ENCODE data around the gene BRMS1.
A peak's percentile ranks its signal among the peaks of the same experiment; 100 is the strongest.
"Not testable (repeated sequence)": the region's sequence is repeated elsewhere in the genome, so short reads cannot be mapped to it uniquely, and the experiment has no call there.

Gene BRMS1, protein sequence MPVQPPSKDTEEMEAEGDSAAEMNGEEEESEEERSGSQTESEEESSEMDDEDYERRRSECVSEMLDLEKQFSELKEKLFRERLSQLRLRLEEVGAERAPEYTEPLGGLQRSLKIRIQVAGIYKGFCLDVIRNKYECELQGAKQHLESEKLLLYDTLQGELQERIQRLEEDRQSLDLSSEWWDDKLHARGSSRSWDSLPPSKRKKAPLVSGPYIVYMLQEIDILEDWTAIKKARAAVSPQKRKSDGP

DNA sequence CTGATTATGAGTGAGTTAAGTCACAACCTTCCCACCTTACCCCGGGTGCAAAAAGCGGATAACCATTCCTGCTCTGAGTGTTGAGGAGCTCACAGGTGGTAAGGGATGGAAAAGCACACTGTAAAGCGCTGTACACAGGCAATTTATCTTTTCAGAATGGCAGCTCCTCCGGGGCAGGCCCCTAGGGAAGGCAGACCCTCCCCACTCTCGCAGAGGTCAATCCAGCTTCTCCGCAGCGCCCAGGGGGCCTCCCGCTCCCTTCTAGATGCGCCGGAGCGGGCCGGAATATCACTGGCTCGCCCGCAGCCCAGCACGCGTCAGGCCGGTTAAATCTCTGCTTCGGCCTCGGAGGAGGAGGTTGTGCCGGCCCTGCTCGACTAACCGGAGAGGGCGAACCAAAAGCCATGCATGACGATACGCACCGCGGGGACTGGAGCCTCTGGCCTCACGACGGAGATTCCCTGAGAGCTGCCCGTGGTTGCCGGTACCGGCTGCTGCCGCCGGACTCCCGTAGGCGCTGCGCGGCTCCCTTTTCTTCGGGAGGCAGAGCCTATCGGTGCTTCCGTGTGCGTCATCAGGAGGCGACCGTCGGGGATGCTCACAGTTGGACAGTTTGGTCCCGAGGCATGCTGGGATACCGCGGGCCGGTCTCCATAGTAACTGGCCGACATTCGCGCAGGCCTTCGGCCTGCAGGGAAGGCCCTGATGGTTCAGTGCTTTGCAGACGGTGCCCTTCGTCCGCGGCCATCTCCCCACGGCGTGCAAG lies at the start of gene BRMS1:
Gene BRMS1 (minus strand): TSS at position 555 of the 766 bp plus-strand sequence. CDS start 2,870 bp downstream, outside the sequence.
- peak; percentile 89 for DNase-seq (ENCODE audit: low read depth)

DNA sequence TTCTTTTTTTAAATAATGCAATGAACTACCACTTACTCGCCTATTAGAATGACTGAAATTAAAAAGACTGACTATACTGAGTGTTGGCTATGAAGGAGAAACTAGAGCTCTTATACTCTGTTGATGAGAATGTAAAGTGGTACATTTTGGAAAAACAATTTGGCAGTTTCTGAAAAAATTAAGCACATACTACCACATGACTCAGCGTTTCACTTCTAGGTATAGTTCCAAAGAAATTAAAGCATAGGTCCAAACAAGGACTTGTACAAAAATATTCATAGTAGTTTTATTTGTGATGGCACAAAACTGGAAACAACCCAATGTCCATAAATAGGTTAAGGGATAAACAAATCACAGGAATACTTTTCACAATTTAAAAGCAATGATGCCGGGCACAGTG lies 49.0 kb upstream of the BRMS1 start:
- DNase-seq (ENCODE audit: low read depth) = no peak

DNA sequence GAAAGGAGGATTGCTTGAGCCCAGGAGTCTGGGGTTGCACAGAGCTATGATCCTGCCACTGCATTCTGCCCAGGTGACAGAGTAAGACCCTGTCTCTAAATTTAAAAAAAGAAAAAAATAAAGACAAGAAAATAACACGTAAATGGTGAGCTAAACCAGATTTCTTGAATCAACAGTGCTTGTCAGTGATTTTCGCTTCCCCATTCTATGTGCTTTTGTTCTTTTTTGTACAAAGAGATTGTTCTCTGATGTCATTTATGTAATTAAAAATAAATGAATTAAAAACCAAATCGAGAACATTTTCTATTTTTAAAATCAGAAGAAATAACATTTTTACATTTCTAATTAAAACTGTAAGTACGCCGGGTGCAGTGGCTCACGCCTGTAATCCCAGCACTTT lies 46.4 kb upstream of the BRMS1 start:
- DNase-seq (ENCODE audit: low read depth) = no peak

DNA sequence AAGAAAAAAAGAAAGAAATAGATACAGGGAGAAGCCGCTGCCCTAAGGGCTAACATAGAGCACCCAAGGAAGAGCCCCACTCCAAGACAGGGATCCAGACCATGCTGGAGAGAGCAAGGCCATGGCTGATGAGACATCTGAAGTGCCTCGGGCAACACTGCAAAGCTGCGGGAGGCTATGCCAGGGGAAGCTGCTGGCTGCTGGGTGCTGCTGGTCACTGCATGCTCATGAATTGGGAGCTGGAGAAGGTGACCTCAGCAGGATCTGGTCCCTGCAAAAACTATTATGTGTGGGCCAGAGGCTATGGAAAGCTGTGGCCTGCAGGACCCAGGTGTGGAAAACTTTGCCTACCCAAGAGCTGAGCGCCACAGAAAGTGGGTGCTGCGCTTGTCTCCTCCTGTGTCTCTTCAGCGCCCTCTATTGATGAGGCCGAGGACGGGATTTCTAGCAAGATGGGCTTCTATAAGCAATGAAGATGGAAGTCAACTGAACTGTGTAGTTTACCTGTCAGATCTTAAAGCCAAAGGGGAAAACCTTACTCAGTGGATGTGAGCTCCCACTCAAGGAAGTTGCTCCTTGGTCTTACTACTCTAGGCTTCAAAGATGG lies 44.0 kb upstream of the BRMS1 start:
- peak; percentile 46 for DNase-seq (ENCODE audit: low read depth)

DNA sequence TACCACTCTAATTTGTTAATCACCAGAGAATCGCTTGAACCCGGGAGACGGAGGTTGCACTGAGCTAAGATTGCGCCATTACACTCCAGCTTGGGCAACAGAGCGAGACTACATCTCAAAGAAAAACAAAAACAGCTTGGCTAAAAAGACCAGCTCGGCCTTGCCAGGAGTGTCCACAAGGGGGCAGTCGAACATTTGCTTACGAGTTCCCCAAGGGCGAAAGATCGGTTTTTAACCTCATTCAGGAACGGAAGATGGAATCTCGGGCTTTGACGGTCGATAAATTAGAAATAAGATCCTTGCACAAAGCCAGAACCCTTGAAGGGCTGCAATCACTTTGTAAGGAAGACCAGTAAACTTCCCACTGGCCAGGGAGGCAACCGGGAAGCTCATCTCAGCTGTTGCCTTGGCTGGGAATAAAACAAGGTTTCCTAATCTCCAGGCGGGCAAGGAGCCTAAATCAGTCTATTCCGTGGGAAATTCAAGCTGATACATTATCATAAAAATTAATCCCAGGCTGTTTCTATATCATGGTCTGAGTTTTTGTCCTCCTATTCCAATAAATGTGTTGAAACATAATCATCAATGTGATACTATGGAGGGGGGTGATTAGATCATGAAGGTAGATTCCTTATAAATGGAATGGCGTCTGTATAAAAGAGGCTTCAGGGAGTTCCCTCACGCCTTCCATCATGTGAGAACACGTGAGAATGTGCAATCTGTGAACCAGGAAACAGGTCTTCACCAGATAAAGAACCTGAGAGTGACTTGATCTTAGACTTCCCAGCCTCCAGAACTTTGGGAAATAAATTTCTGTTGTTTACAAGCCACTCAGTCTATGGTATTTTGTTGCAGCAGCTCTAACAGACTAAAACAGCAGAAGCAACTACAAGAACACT lies 41.5 kb upstream of the BRMS1 start:
- DNase-seq (ENCODE audit: low read depth) = peak; percentile 63

DNA sequence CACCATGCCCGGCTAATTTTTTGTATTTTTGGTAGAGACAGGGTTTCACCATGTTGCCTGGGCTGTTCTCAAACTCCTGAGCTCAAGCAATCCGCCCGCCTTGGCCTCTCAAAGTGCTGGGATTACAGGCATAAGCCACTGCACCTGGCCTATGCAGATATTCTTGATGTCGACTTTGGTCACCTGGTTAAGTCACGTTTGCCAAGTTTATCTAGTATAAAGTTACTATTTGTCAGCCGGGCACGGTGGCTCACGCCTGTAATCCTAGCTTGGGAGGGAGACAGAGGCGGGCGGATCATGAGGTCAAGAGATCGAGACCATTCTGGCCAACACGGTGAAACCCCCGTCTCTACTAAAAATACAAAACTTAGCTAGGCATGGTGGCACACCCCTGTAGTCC lies 39.4 kb upstream of the BRMS1 start:
- DNase-seq (ENCODE audit: low read depth) = not testable (repeated sequence)

DNA sequence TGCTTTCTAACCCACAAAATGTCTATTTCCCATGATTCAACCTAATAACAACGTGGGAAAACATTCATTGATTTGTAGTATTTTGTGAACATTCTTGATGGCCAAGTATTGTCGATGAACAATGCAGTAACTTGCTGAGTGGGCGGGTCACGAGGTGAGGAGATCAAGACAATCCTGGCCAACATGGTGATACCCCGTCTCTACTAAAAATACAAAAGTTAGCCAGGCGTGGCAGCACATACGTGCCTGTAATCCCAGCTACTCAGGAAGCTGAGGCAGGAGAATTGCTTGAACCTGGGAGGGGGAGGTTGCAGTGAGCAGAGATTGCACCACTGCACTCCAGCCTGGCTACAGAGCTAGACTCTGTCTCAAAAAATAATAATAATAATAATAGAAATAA lies 35.4 kb upstream of the BRMS1 start:
- DNase-seq (ENCODE audit: low read depth) = not testable (repeated sequence)

DNA sequence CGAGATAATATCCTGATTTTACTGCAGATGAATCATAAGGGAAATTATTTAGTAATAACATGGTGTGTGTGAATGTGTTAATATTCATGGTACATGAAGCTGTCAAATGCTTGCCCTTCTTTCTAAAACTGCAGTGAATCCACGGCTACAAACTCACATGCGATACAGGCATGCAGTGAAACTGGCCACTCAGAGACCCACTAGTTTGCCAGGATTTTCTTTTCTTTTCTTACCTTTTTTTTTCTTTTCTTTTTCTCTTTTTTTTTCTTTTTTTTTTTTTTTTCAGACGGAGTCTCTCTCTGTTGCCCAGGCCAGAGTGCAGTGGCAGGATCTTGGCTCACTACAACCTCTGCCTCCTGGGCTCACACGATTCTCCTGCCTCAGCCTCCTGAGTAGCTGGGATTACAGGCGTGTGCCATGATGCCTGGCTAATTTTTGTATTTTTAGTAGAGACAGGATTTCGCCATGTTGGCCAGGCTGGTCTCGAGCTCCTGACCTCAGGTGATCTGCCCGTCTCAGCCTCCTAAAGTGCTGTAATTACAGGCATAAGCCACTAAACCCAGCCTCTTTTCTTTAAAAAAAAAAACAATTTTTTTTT lies 28.9 kb upstream of the BRMS1 start:
- not testable (repeated sequence) for DNase-seq (ENCODE audit: low read depth)

DNA sequence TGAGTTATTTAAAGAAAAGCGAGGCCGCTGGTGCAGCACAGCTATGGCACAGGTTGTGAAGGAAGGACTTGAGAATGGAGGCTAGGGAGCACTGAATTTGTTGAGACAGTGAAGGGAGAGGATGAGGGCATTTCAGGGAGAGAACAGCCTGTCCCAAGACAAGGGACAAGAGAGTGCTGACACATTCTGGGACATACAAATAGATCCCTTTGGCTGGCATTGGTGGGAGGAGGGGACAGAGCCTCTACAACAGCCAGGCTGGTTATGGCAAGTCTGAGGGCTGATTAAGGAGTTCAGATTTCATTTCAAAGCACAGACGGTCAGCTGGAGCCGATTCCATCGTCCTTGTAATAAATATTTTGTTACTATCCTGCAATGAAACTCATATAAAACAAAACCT lies 28.4 kb upstream of the BRMS1 start:
- DNase-seq (ENCODE audit: low read depth) = no peak

DNA sequence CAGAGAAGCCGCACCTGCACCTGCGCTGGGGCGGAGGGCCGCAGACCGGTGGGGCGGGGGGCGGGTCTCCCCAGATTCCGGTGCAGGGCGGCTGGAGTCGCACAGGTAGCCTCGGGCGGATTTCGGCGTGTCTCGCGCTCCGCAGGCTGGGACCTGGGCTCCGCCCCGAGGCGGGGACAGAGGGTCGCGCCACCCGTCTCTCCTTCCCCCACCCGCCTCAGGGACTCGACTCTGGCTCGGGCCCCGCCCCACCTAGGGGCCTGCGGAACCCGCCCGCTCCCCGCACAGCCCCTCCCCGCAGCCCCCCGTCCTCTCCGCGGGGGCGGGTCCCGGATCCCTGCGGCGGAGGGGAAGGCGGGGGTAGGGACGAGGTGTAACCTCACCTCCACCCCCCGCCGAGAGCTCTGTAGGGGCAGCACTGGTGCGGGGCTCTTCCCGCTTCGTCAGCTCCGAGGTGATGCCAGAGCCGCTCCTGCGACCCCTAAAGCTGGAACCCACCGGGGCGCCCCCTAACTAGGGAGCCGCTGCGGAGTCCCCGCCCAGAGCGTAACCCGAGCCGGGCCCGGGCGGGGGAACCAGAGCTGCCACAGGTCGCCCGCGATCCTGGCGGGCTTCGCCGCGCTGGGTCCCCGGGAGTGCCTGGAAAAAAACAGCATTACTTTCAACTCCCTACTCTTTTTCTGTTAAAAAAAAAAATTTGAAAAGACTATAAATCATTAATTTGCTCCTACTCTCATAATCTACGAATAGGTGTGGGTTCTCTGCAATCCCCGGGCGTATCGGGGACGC lies 26.9 kb upstream of the BRMS1 start, which contains the start of gene SLC29A2:
Gene SLC29A2 (minus strand): TSS at position 134 of the 789 bp plus-strand sequence. CDS start 169 bp downstream, outside the sequence.
- DNase-seq (ENCODE audit: low read depth) = peak; percentile 74

DNA sequence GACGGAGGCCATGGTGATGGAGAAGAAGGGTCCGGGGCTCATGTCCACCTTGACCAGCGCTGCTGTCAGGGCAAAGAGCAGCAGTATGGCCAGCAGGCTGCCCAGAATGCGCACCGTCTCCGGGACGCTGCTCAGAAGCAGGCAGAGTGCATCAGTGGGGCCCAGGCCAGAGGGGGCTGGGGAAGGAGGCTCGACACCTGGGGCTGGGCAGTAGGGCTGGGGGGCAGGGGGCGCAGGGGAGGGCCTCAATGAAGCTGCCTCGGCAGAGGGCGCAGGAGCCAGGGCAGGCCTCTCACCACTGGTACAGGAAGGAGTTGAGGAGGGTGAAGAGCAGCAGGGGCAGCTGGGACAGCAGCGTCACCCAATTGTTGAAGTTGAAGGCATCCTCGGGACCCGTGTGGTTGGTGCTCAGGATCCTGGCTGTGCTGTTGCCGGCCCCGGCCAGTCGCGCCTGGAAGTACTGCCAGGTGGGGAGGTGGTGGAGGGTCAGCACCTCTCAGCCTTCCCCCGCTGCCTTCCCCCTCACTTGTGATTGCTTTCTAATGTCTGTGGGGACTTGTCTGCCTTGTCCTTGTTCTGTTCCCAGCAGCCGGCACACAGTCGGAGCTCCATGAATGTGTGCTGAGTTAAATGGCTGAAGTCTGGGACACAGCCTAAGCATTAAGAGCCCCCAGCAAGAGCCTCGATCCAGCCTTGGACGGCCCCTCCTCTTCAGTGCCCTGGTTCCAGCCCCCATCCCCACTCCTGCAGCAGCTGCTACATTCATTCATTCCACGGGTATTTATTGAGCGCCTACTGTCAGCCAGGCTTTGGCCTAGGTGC lies 24.4 kb upstream of the BRMS1 start:
- DNase-seq (ENCODE audit: low read depth) = no peak

DNA sequence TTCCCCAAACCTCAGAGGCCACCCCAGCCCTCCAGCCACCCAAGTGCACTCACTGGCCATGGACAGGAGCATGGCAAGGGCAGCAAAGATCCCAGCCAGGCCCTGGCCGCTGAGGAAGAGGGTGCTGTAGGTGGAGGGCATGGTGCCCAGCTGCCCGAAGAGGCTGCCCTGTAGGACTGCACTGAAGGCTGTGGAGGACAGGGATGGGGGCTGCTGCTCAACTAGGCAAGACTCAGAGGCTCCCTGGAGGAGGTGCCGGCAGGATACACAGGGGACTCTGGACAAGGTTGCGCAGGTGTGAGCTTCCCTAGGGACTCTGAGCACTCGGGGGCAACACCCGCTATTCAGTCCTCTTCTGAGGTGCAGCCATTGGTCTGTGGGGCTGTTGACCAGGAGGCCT lies 23.6 kb upstream of the BRMS1 start:
- no peak for DNase-seq (ENCODE audit: low read depth)

DNA sequence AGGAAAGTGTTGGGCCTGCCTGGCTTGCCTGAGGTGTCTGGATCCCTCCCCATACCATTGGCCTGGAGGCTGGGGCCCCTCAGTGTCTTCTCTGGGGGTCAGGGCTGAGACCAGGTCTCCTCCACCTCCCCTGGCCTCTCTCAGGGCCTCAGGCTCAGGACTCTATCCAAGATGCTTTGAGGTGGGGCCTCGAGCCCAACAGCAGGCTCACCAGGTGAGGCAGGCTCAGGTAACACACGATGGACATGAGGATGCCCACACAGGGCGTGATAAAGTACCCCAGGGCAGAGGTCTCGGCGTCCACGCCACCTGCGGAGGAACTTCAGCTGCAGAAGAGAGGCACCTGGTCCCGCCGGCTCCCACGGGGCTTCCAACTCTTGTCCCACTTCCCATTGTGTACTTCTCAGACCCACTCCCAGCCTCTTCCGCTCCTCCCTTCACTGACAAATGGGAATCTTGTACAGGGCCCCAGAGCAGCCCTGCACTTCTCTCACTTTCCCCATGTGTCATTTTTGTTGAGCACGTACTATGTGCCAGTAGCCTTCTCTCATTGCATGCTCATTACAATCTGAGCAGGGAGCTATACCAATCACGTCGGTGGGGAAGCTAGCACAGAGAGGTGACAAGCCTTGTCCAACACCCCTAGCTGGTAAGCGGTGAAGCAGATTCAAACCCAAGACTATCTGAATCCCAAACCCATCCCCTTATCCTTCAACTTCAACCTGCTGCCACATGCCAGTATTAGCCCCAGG lies 22.8 kb upstream of the BRMS1 start:
- no peak for DNase-seq (ENCODE audit: low read depth)

DNA sequence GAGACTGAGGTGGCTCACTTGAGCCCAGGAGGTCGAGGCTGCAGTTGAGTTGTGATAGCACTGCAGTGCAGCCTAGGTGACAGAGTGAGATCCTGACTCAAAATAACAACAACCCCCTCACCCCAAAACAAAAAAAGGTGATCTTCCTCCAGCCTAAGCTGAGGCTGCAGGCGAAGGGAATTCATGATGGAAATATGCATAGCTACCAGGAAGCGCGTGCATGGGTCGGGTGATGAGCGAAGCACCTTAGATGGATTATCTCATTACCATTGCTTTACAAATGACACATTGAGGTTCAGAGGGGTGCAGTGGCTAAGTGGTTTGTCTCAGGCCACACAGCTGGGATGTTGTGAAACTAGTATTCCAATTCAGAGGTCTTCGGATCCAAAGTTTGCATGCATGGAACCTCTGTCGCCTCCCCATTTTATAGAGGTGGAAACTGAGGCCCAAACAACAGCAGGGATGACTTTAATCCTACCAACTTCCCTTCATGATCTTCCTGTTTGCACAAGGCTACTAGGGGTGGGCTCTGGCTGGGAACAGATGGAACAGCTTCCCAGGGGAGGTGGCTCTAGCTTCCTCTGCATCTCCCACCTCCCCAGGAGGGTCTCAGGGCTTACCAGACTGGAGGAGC lies 22.1 kb upstream of the BRMS1 start:
- no peak for DNase-seq (ENCODE audit: low read depth)

DNA sequence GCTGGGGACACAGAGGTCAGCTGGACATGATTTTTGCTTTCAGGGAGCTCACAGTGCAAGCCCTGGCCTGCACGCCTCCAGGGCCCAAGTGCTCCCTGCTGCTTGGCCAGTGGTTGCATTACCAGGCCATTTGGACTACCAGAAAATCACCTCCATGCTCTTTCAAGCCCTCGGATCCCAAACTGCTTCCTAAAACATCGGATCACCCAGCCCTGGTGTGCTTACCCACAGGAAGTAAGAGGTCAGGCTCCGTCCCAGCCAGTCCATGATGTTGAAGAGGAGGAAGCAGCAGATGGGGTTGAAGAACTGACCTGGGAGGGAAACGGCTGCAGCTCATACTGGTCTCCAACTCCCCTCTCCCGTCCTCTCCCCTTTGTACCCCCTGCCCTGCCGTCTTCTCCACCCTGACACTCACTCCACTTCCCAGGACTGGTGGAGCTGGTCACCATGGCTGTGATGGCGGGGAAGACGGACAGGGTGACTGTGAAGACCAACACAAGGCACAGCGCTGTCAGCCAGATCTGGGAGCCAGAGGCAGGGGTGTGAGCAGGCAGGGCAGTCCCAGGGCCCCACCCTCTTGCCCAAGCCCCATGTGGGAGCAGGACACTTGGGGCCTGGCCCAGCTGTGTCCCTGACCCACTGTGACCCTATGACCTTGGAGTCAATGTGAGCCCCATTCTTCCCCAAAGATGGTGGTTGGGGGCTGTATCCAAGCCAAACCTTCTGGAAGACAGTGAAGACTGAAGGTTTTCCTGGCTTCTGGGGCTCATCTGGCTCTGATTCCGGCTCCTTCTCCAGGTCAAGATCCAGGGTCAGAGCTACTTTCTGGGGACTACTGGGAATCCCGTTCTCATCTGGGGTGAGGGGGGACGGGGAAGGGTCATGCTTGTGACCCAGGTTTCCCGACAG lies 21.1 kb upstream of the BRMS1 start:
- DNase-seq (ENCODE audit: low read depth) = no peak

DNA sequence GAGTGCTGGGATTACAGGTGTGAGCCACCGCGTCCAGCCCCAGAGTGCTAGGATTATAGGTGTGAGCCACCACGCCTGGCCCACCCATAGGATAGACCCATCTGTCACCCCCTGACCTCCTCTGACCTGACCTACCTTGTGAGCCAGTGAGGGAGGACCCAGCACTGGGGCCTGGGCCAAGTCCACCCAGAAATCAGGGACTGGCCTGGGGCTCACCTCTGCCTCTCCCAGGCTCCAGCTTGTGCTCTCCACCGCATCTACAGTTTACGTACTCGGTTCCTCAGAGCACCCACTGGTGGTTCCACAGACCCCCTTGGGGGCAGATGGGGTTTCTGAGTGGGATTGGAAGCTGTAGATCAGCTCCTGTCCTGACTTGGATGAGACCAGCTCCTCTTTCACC lies 20.3 kb upstream of the BRMS1 start:
- DNase-seq (ENCODE audit: low read depth) = no peak

DNA sequence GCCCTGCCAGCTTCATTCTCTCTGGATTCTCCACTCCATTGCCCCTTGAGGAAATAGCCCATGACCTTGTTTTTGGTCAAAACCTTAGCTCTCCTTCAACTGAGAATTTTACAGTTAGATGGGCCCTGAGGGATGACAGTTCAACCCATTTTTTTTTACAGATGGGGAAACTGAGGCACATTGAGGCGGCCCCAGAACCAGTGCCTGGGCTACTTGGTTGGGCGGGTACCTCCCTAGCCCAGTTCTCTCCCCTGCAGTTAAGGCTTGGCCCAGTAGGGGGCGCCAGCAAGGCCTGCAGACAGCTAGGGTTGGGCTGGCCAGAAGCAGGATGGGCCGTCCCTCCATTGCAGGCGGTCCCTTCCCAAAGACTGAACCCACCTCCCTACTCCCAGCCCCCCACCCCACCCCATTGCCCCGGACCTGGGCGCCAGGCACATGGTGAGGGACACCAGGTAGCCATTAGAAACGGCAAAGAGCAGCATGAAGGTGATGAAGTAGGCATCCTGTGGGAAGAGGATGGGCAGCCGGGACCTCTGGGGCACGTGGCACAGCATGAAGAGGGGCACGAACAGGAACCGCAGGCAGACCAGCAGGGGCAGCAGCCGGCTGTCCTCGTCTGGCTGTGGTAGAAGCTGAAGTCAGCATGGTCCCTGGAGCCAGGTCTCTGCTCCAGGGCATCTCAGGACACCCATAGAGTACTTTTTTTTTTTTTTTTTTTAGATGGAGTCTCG lies 19.1 kb upstream of the BRMS1 start:
- DNase-seq (ENCODE audit: low read depth) = peak; percentile 41
